Epithelial cell of esophagus (primary cell): ENCODE data around the gene AFDN.
A peak's percentile ranks its signal among the peaks of the same experiment; 100 is the strongest.

Experiments
- DNase-seq: peaks from one replicate; pipeline ENCODE4 v3.0.0; 2010; ENCODE audit warnings: low read depth
- H3K4me3 ChIP-seq: 2 replicates; pipeline ENCODE4 v1.5.1; 2011; ENCODE audit warnings: mild to moderate bottlenecking, low read length, control low read depth
- CTCF ChIP-seq: IDR thresholded peaks from 2 replicates; pipeline ENCODE4 v1.5.1; 2011; ENCODE audit warnings: low read depth, mild to moderate bottlenecking, low read length, control low read depth, inconsistent platforms; ENCODE audit not compliant: insufficient read depth; ENCODE audit errors: missing control alignments

Gene AFDN

GRCh38 chr6:168014428-168014827 lies 187.7 kb downstream of the AFDN start:
- no peak overlapping the region for H3K4me3 ChIP-seq
- no peak for DNase-seq
- TF ChIP-seq CTCF = no peak

- no peak overlapping the region for H3K4me3 ChIP-seq
- DNase-seq = no peak
- no peak for TF ChIP-seq CTCF
Measured at GRCh38 chr6:168015009-168015408, 188.3 kb downstream of the AFDN start.

GRCh38 chr6:168015482-168016175 lies 188.9 kb downstream of the AFDN start:
- DNase-seq = no peak
- no peak overlapping the region for H3K4me3 ChIP-seq
- TF ChIP-seq CTCF = no peak

- DNase-seq = no peak
- H3K4me3 ChIP-seq = no peak overlapping the region
- TF ChIP-seq CTCF = no peak
Measured at GRCh38 chr6:168016176-168016620, 189.5 kb downstream of the AFDN start.

- TF ChIP-seq CTCF = no peak
- DNase-seq = peak; percentile 67
Measured at GRCh38 chr6:168016721-168017525, 190.2 kb downstream of the AFDN start.

GRCh38 chr6:168017629-168018028 lies 190.9 kb downstream of the AFDN start:
- no peak overlapping the region for H3K4me3 ChIP-seq
- TF ChIP-seq CTCF = no peak
- no peak for DNase-seq

More at GRCh38 chr6:168016721-168017525, 190.2 kb downstream of the AFDN start:
- H3K4me3 ChIP-seq = no peak overlapping the region
